ENCODE measurements around the gene BICDL1.
A peak's percentile ranks its signal among the peaks of the same experiment; 100 is the strongest.

Gene BICDL1

DNA sequence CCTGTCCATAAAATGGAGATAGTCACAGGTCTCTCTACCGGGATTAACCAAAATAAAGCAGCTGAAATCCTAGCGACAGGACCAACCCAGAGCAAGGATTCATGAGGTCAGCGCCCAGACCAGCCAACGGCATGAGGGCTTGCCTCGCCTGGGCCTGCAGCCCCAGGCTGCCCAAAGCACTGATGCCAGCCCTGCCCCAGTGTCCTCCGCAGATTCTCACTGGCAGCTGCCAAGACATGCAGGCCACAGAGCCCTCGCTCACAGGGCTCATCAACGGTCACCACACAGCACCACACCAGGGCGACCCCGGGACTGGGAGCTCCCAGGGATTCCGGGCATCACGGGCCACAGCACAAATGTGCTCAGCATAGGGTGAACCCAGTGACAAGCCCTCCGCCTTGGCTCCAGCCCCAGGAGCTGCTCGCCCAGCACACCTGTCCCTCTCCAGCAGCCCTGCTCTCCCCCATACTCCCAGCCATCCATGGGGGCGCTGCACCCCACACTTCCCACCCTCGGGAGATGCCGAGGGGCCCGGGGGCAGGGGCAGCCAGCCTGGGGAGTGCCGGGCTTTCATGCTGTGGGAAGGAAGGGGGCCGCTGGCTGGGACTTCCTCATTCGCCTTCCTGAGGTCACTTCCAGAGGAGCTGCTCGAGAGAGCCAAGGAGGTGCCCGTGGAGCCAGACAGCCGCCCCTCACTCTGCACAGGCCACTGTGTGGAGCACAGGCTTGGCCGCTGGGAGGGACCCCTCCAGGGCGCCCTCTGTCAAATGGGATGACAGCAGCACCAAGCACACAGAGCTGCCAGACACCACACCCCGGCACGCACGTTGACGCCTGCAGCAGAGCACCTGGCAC lies 113.4 kb downstream of the BICDL1 start:
- no peak for DNase-seq

DNA sequence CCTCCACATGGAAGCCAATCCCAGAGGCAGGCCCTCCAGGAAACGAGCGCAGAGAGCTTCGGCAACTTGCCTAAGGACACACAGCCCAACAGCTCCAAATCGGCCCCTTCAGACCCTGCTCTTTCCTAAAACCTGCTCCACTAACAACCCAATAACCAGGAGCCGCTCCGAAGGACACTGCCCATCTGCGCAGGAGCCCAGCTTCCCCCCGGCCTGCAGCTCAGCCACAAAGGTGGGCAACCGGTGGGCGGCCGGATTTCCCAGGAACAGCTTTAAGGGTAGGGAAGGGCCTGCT lies 114.0 kb downstream of the BICDL1 start:
- no peak for DNase-seq

DNA sequence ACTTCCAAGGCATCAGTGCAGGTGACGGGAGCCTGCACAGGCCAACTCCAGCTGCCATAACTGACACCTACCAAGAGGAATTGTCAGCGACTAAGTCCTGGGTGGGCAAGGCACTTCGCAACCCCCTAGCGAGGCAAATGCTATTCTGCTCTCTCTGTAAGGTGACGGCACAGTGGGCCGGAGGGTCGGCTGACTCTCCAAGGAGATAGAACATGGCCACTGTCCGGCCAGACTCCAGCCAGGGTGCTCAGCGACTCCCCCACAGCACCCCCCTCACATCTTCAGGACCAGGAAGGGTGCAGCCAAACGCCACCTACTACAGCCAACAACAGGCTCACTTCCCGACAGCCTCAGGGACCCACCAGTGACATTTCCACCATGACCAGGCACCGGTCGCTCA lies 114.3 kb downstream of the BICDL1 start:
- no peak for DNase-seq

DNA sequence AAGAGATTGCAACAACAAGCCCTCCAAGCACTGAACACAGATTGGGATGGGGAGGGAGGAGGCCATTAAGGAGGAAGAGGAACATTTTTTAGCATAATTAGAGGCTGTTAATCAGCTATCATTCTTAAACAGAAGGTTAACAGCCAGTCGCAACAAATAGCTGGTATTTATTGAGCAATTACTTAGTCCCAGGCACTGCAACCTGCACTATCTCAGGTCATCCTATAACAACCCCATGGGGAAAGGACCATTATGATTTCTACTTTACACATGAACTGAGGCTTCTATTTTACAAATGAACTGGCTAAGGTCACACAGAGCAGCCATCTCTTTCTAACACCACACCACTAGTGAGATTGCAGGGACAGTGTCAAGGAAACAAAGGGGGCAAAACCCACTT lies 117.1 kb downstream of the BICDL1 start:
- DNase-seq: no peak

DNA sequence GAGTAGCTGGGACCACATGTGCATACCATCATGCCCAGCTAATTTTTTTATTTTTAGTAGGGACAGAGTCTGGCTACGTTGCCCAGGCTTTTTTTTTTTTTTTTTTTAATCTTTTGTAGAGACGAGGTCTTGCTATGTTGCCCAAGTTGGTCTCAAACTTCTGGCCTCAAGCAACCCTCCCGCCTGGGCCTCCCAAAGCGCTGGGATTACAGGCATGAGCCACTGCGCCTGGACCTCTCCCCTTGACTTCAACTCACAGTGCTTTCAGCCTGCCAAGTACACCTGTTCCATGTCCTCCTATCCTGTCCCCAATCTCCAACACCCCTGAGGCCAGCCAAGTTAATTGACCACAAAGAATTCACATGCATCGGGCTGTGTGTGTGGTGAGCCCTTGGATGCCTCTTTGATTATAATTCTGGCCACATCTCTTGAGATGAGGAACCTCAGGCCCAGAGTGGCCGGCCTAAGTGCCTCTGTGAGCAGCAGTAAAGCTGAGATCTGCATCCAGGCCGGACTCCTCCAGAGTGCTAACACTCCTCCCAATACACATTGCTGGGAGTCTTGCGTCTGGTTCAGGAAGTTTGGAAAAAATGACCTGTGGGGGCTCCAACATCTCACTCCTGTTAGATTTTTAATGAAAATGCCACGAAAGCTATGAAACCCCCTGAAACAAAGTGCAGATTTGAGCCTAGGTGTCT lies 120.7 kb downstream of the BICDL1 start:
- DNase-seq: no peak

DNA sequence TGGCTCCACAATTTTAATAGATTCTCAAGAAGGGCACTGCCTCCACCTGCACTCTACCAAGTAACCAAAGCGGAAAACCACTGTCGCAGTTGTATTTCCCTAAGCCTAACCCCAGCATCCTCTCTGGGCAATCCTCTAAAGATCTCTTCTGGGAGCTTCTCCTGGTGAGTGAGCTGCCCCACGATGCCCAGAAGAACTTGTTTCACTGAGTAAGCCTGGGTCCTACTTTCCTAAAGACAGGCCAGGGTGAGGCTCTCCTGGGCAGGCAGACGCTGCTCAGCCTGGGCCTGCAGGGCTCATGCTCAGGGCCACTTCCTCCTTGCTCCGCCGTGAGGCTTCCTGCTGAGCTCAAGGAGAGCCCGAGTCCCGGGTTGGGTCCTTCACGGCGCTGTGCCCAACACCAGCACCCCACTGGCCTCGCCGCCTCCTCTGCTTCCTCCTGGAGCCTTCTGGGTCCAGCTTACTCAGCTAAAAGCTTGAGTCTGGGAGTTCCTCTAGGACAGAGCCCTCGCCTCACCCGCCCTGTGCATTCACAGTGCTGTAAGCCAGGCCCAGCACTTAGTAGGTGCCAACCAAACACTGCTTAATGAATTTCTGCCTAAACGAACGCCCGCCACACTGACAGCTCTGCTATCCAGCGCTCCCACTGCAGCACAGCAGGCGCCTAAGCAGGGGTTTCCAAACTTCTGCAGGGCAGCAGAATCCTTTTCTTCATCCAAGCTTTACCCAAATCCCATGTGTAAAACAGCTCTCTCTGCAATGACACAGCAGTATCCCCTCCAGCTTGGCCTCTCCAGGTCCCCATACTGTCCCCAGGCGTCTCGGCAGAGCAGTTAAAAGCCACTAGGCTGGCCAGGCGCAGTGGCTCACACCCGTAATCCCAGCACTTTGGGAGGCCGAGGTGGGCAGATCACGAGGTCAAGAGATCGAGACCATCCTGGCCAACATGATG lies 121.8 kb downstream of the BICDL1 start:
- DNase-seq: peak; percentile 23

DNA sequence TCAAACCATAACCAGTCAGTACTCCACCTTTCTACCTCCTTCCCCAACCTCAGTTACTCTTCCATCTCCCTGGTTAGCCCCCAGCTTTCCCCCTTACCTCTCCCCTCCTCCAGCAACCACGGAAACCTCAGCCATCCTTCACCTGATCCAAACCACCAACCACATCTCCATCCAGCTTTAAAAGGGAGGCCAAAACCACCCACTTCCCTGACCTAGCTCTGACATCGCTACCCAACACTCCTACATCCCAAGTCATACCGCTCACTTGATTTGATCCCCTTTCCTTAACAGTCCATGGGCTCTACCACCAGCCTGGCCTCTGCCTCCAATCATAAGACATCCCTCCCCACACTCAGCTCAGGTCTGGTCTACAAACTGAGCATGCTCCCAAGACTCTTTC lies 126.0 kb downstream of the BICDL1 start:
- DNase-seq: no peak

DNA sequence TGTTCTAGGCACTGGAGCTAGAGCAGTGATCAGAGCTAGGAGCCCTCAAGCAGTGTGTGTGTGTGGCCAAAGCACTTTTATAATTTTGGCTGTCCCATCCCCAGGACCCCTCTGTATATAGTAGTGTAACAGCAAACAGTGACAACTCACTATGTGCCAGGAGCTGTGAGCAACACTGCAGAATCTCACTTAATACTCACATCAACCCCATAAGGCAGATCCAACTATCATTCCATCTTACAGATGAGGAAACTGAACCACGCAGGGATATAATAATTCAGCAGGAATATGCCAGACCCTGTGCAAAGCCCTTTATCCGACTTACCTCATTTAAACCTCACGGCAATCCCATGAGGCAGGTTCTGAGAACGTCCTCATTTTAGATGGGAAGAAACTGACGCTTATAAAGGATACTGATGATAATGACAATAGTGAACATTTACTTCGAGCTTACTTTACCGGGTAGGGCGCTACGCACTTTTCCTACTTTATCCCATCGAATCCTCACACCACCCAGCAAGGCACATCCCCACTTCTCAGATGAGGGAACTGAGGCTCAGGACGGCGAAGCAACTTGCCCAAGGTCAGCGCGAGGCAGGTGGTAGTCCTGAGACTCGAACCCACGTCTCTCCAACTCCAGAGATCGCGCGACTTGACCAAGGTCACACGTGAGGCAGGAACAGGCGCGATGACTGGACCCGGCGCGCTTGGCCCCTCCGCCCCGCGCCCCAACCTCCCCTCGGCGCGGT lies 126.8 kb downstream of the BICDL1 start:
- DNase-seq: no peak

DNA sequence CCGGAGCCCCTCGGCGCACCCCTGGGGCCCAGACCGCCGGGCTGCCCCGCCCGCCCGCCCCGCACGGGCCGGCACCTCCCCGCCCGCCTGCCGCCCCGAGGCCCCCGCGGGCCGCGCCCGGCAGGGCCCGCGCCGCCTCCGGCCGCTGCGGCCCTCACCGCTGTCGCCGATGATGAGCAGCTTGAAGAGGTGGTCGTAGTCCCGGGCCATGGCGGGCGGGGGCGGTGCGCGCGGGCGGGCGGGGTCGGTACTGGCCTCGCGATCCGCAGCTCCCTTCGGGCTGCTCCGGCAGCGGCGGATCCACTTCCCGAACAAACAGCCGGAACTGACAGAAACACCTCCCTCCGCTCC lies 127.4 kb downstream of the BICDL1 start, which contains the start of gene RAB35:
Gene RAB35, minus strand, starts transcription at position 313 of the 351 bp plus-strand sequence. Its CDS starts 103 bp downstream, at position 210.
- DNase-seq: no peak

DNA sequence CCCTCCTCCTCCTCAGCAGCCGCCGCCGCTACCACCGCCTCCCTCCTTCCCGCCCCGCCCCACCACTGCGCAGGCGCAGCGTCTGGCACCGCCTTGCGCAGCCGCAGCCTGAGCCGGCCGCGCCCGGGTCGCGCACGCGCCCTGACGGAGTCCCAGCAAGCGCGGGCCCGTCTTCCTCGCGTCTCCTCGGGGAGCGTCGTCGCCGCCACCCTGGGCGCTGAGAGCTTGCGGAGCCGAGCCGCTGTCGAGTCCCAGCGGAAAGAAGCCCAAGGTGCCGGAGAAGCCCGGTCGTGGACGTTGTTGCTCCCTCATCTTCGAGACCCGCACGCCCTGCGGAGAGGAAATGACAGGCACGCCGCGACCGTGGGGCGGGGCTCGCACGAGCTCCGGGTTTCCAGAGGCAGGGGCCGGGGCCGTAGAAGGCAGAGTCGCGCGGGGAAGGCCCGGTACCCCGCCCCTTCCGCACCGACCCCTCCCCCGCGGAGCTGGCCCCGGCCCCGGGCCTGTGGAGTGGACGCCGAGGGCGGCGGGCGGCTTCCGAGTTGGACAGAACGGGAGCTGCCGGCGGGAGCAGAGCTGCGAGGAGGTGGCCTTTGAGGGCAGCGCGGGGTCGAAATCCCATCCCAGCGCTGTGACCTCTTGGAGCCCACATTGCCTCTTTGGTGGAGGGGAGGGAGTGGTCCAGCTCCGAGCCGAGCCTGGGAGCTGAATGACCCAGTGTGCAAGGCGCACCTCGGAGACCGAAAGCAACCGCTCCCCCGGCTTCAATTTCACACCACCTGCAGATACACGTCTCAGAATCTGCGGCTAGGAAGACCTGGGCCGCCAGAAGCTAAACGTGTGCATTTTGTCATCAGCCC lies 128.0 kb downstream of the BICDL1 start:
- peak; percentile 97 for DNase-seq

DNA sequence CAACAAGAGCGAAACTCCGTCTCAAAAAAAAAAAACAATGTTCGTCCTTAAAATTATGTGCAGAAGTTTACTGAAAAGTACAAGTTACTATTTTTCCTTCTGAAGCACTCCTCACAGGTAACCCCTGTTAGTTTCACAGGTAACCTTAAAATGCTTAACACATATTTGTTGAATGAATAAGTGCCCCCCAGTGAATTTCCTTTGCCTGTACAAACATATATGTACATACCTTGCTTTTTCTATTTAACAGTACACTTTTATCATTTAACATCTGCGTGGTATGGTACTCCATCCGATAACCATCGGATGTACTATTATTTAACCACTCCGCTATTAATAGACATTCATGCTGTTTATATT lies 128.9 kb downstream of the BICDL1 start:
- DNase-seq: no peak

DNA sequence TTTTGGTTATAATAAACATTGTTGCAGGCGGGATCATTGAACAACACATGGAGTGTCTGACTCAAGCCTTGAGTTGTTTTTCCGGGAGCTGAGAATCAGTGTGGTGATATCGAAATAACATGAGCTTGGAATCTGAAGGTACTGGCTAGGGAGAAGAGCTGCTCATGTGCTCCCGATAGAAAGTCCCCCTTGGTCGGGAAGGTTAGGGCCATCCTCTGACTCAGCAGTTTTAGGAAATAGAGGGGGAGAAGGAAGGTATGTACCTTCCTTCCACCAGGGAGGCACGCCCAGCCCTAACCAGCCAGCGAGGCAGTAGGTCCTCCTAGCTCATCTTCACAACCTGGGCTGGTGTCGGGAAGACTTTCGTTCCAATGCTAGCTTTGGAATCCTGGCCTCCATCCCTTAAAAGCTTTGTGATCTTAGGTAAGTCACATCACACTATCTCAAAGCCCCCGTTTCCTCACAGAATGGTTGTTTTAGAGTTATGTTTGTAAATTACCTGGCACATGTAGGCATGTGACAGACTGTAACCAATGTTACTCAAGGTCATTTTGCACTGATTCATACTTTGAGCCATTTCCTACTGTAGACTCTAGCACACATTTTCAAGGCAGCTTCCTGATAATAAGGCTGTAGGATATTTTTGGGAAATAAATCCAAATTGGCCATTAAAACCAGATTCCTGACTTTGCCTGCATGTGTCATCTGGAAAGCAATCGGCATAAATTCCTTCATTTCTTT lies 129.5 kb downstream of the BICDL1 start:
- DNase-seq: no peak

DNA sequence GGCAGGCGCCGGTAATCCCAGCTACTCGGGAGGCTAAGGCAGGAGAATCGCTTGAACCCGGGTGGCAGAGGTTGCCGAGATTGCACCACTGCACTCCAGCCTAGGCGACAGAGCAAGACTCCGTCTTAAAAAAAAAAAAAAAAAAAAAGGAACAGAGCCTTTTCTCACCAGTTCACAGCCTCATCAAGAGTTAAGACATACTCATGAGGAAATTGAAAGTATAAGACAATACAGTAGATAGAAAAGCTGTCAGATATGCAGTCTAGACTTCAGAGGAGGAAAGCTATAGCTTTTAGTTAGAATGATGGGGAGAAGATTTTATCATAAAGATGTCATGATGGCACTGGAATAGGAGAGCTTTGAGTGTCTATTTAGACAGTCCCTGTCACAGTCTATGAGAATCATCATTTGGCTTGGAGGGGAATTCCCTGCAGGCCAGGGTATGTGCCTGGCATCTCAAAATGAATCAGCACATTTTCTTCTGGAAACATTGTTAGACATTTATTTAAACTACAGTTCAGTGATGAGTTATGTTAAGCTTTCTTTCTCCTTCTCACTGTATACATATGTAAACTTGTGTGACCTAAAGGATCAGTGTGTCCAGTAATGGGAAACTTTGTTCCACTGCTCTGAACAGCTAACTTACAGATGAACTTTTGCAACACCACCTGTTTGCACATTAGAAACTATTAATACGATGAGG lies 130.4 kb downstream of the BICDL1 start:
- DNase-seq: no peak

DNA sequence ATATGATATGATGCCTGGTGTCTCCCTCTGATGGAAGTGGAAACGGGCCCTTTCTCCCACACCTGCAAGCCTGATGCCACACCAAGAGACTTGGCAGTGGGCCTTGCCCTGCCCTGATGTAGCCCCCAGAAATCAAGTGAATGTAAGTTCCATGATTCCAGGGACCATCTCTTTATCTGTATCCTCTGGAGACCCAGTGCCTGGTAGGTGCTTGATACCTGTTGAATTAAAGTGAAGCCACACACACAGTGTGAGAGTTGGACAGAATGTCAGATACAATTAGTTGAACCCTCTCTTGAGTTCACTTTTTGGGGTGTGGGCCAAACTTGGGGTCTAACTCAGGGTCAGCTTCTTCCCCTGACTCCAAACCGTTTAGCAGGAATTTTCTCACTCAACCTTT lies 132.3 kb downstream of the BICDL1 start:
- no peak for DNase-seq

DNA sequence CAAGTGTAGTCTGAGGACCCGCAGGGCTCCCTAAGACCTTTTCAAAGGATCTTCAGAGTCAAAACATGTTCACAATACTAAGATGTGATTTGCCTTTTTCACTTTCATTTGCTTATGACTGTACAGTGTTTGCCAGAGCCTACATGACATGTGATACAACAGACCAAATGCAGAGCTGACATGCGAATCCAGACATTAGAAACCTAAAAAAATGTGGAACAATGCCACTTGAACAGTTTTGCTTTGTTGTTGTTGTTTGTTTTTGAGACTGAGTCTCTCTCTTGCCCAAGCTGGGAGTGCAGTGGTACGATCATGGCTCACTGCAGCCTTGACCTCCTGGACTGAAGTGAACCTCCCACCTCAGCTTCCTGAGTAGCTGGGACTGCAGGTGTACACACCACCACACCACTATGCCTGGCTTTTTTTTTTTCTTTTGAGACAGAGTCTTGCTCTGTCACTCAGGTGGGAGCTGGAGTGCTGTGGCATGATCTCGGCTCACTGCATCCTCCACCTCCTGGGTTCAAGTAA lies 132.8 kb downstream of the BICDL1 start:
- DNase-seq: no peak

DNA sequence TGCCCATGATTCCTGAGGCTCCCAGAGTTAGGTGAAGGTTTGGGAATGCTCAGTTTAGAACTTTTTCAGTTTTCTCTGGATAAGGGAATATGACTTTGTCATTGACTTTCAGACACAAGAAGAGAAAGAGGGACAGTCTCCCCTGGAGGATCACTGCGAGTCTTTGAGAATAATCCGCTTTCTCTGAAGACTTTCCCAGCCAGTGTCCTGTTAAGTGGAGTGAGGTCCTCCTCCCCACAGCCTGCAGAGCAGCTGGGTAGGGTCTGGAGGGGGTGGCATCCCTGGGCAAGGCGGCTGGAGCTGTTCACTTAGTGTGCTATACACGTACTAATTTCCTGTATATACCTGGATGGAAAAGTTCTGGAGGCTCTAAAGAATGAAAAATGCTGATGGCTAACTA lies 136.0 kb downstream of the BICDL1 start:
- DNase-seq: no peak

DNA sequence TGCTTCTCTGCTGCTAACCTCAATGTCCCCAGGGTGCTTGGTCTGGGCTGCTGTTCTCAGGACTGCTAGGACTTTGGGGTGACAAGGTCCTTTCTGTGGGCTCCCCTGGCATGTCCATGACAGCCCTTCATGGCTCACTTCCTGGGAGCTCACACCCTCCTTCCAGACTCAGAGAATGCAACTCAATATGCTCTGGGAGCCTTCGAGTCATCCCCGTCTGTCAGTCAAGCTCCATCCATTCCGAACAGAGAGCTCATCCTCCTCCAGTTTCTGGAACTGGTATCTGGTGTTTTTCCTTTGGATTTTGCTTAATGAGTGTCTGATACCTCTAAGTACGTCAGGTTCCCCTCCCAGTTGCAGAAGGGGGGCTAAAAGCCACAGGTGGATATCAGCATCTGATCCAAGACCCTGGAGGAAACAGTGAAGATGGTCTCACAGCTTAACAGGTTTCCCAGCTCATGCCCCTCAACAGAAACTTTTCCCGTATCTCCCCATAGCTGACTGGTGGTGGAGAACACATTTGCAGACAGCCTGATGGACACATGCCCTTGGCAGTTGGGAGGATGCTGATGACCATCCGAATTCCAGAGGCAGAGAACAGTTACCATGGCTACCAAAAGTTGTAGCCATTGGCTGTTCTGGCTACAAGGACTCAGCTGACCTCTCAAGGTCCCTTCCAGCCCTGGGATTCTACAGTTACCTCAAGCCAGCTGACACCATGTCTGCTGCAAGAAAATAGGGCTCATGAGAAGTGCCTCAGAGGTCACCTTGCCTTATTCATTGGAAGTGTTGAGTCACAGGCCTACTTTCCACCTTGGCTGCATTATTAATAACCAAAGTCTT lies 137.0 kb downstream of the BICDL1 start:
- no peak for DNase-seq

DNA sequence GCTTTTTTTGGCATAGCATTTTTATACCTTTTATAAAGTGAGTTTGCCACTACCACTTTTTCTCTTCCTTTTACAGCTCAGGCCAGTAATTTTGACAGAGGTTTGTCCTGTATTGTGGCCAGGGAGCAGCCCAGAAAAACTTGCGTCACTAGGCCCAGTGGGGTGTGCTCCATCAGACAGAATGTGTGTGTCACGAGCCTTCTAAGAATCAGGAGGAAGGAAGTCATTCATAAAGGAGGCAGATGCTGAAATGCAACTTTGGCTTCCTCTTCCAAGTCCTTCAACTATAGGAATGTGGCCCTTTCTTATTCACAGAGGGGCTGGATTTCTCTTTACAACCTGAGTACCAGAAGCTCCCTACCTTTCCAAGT lies 137.6 kb downstream of the BICDL1 start:
- no peak for DNase-seq

DNA sequence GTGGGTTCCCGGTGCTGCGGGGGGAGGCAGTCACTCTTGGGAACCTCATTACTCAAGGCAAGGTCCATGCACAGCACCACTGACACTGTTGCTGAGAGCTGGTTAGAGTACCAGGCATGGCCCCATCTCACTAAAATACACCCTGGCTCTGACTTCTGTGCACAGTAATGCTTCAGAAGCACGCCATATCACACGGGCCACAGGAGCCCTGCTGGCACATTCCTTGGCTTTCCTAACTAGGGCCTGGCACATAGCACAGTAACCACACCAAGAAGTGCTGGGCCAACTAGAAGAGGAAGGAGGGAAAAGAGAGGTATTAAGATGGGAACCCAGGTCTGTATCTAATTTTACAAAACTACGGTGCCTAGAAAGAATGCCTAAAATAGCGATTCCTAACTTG lies 141.0 kb downstream of the BICDL1 start:
- DNase-seq: no peak
